ENCODE results near the gene GPR62.

- TF ChIP-seq, protein P1, sequence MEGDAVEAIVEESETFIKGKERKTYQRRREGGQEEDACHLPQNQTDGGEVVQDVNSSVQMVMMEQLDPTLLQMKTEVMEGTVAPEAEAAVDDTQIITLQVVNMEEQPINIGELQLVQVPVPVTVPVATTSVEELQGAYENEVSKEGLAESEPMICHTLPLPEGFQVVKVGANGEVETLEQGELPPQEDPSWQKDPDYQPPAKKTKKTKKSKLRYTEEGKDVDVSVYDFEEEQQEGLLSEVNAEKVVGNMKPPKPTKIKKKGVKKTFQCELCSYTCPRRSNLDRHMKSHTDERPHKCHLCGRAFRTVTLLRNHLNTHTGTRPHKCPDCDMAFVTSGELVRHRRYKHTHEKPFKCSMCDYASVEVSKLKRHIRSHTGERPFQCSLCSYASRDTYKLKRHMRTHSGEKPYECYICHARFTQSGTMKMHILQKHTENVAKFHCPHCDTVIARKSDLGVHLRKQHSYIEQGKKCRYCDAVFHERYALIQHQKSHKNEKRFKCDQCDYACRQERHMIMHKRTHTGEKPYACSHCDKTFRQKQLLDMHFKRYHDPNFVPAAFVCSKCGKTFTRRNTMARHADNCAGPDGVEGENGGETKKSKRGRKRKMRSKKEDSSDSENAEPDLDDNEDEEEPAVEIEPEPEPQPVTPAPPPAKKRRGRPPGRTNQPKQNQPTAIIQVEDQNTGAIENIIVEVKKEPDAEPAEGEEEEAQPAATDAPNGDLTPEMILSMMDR (IDR thresholded peaks at IDR 0.05), result no peak
- TF ChIP-seq EP300 (IDR thresholded peaks at IDR 0.05), result no peak
Observed at GRCh38 chr3:51927061-51927977, 27.9 kb upstream of the GPR62 start.
